22Rv1 (cell line): ENCODE data around the gene FGFR2.

Experiments used
- CTCF ChIP-seq: fragments of 450-650 bp; IDR thresholded peaks from 2 replicates; pipeline ENCODE4 v1.5.1; 2017; ENCODE audit warnings: mild to moderate bottlenecking
- ZFX ChIP-seq: fragments of 450-650 bp; IDR thresholded peaks from 2 replicates; pipeline ENCODE4 v1.6.1; 2017; ENCODE audit warnings: antibody characterized with exemption, borderline replicate concordance

GRCh38 chr10:121613456-121613855 lies 15.2 kb upstream of the FGFR2 start:
- no peak for TF ChIP-seq CTCF
- no peak for TF ChIP-seq ZFX
